DOHH2 (cell line): ENCODE results near the gene UROC1.

Experiments
- EZH2phosphoT487 ChIP-seq: fragments of 200-600 bp; sonication (generic); IDR thresholded peaks from 2 replicates; pipeline ENCODE4 v1.6.1; 2017; ENCODE audit warnings: borderline replicate concordance, mild to moderate bottlenecking, antibody characterized with exemption, low read length, moderate library complexity, mixed read lengths
- TF ChIP-seq, protein P1 (sequence below): fragments of 200-600 bp; sonication (generic); IDR thresholded peaks from one replicate; pipeline ENCODE4 v1.5.1; 2014; ENCODE audit warnings: antibody characterized with exemption, mild to moderate bottlenecking, low read depth, low read length; ENCODE audit not compliant: poor library complexity, severe bottlenecking

DNA sequence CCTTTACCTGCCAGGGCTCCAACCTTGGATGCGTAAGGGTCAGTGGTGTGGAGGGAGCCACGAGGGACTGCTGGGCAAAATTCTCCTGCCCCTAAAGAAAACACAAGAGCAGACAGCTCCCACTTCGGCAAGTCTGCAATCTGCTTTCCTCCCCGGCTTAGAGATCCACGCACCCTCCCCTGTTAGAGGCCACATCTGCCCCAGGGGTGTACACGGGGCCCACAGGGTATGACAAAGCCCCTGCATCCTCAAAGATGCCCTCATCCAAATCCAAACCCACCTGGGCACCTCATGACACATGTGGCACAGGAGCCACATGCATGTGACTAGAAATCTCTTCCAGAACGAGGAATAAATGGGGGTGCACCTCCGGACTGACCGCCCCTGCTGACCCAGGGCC lies 67.4 kb downstream of the UROC1 start:
- TF ChIP-seq, protein P1, sequence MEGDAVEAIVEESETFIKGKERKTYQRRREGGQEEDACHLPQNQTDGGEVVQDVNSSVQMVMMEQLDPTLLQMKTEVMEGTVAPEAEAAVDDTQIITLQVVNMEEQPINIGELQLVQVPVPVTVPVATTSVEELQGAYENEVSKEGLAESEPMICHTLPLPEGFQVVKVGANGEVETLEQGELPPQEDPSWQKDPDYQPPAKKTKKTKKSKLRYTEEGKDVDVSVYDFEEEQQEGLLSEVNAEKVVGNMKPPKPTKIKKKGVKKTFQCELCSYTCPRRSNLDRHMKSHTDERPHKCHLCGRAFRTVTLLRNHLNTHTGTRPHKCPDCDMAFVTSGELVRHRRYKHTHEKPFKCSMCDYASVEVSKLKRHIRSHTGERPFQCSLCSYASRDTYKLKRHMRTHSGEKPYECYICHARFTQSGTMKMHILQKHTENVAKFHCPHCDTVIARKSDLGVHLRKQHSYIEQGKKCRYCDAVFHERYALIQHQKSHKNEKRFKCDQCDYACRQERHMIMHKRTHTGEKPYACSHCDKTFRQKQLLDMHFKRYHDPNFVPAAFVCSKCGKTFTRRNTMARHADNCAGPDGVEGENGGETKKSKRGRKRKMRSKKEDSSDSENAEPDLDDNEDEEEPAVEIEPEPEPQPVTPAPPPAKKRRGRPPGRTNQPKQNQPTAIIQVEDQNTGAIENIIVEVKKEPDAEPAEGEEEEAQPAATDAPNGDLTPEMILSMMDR, result no peak
- no peak for TF ChIP-seq EZH2phosphoT487
